OCI-LY3 (cell line): ENCODE data around the gene CAMKMT.

Experiments used
- H2AFZ ChIP-seq: fragments of 200-600, 300-600 bp; shearing (Covaris generic); 2 replicates; pipeline ENCODE4 v1.6.0; 2014; ENCODE audit warnings: antibody characterized with exemption, low read depth, low read length
- H3K27ac ChIP-seq: fragments of 200-600, 300-600 bp; sonication (generic); 2 replicates; pipeline ENCODE4 v1.5.1; 2014; ENCODE audit warnings: mild to moderate bottlenecking, low read length, moderate library complexity, mixed read lengths
- H3K27me3 ChIP-seq: fragments of 200-600, 300-600 bp; sonication (generic); 2 replicates; pipeline ENCODE4 v1.6.1; 2014; ENCODE audit warnings: low read depth, low read length, mixed read lengths
- H3K36me3 ChIP-seq: fragments of 200-600, 300-600 bp; sonication (generic); replicated peaks from 2 replicates; pipeline ENCODE3; 2014; ENCODE audit warnings: low read depth, low read length, mixed read lengths
- H3K4me1 ChIP-seq: fragments of 300-600, 200-600 bp; sonication (generic); 2 replicates; pipeline ENCODE4 v1.6.1; 2014; ENCODE audit warnings: low read length, mixed read lengths
- H3K4me2 ChIP-seq: fragments of 200-600, 300-600 bp; sonication (generic); 2 replicates; pipeline ENCODE4 v1.6.1; 2014; ENCODE audit warnings: low read length, mixed read lengths
- H3K4me3 ChIP-seq: fragments of 300-600, 200-600 bp; sonication (generic); 2 replicates; pipeline ENCODE4 v1.5.1; 2014; ENCODE audit warnings: antibody characterized with exemption, mild to moderate bottlenecking, low read length, moderate library complexity
- H3K79me2 ChIP-seq: fragments of 300-600, 200-600 bp; shearing (Covaris generic); 2 replicates; pipeline ENCODE4 v1.6.1; 2014; ENCODE audit warnings: mild to moderate bottlenecking, low read length, mixed read lengths
- H3K9ac ChIP-seq: fragments of 300-600, 200-600 bp; shearing (Covaris generic); 2 replicates; pipeline ENCODE4 v1.6.0; 2014; ENCODE audit warnings: mild to moderate bottlenecking, low read length, moderate library complexity
- H3K9me3 ChIP-seq: fragments of 200-600, 300-600 bp; shearing (Covaris generic); 2 replicates; pipeline ENCODE4 v1.6.1; 2014; ENCODE audit warnings: low read length, mixed read lengths; ENCODE audit not compliant: insufficient read depth
- H4K20me1 ChIP-seq: fragments of 200-600, 300-600 bp; sonication (generic); 2 replicates; pipeline ENCODE4 v1.6.1; 2016; ENCODE audit warnings: low read length, mixed read lengths; ENCODE audit not compliant: insufficient read depth
- CTCF ChIP-seq: fragments of 200-600, 300-600 bp; sonication (generic); IDR thresholded peaks from 2 replicates; pipeline ENCODE4 v1.5.1; 2014; ENCODE audit warnings: antibody characterized with exemption, low read length, low read depth
- EZH2phosphoT487 ChIP-seq: fragments of 200-600 bp; shearing (Covaris generic); IDR thresholded peaks from 2 replicates; pipeline ENCODE4 v1.6.1; 2018; ENCODE audit warnings: antibody characterized with exemption, mixed run types, low read depth

Gene CAMKMT

GRCh38 chr2:44448860-44449527 is 87.2 kb downstream of the CAMKMT start:
- no peak for TF ChIP-seq CTCF
- no peak for TF ChIP-seq EZH2phosphoT487
- no peaks in the 10 kb centered on the region for H3K36me3 ChIP-seq
- H3K4me2 ChIP-seq = no peak overlapping the region
- H3K27me3 ChIP-seq = no peaks in the 10 kb centered on the region
- H3K79me2 ChIP-seq = no peaks in the 10 kb centered on the region
- no peak overlapping the region for H2AFZ ChIP-seq
- H4K20me1 ChIP-seq = no peaks in the 10 kb centered on the region
- no peaks in the 10 kb centered on the region for H3K9me3 ChIP-seq
- H3K27ac ChIP-seq = no peak overlapping the region
- H3K4me1 ChIP-seq = peaks cover 8% of the 10 kb centered on the region; the same call in 1 of the 2 replicates
- H3K9ac ChIP-seq = no peak overlapping the region
- H3K4me3 ChIP-seq = no peak overlapping the region

- Histone ChIP-seq H4K20me1 (no peaks in the 10 kb centered on the region), H3K36me3 (no peaks in the 10 kb centered on the region), H3K27me3 (no peaks in the 10 kb centered on the region), H3K4me1 (peaks cover 8% of the 10 kb centered on the region; the same call in 1 of the 2 replicates), H3K27ac (no peak overlapping the region), H3K4me2 (no peak overlapping the region), H3K9me3 (no peaks in the 10 kb centered on the region), H3K4me3 (no peak overlapping the region), H3K79me2 (no peaks in the 10 kb centered on the region), H3K9ac (no peak overlapping the region), H2AFZ (no peak overlapping the region)
- no peak for TF ChIP-seq EZH2phosphoT487
- TF ChIP-seq CTCF = no peak
Observed at GRCh38 chr2:44450082-44450481, 88.3 kb downstream of the CAMKMT start.

GRCh38 chr2:44450806-44451205 is 89.1 kb downstream of the CAMKMT start:
- H3K4me1 ChIP-seq = peaks cover 8% of the 10 kb centered on the region; the same call in 1 of the 2 replicates
- no peak overlapping the region for H3K27ac ChIP-seq
- no peak overlapping the region for H2AFZ ChIP-seq
- no peaks in the 10 kb centered on the region for H3K9me3 ChIP-seq
- no peaks in the 10 kb centered on the region for H3K79me2 ChIP-seq
- no peaks in the 10 kb centered on the region for H4K20me1 ChIP-seq
- no peaks in the 10 kb centered on the region for H3K27me3 ChIP-seq
- H3K36me3 ChIP-seq = no peaks in the 10 kb centered on the region
- H3K4me3 ChIP-seq = no peak overlapping the region
- H3K9ac ChIP-seq = no peak overlapping the region
- TF ChIP-seq CTCF = no peak
- TF ChIP-seq EZH2phosphoT487 = no peak
- no peak overlapping the region for H3K4me2 ChIP-seq

- H3K4me3 ChIP-seq = no peak overlapping the region
- no peaks in the 10 kb centered on the region for H3K9me3 ChIP-seq
- no peak overlapping the region for H2AFZ ChIP-seq
- no peak overlapping the region for H3K4me2 ChIP-seq
- H3K9ac ChIP-seq = no peak overlapping the region
- no peaks in the 10 kb centered on the region for H3K36me3 ChIP-seq
- H3K27me3 ChIP-seq = no peaks in the 10 kb centered on the region
- H3K79me2 ChIP-seq = no peaks in the 10 kb centered on the region
- no peaks in the 10 kb centered on the region for H4K20me1 ChIP-seq
- no peak for TF ChIP-seq CTCF
- no peak for TF ChIP-seq EZH2phosphoT487
- peaks cover 8% of the 10 kb centered on the region; the same call in 1 of the 2 replicates for H3K4me1 ChIP-seq
- no peak overlapping the region for H3K27ac ChIP-seq
Observed at GRCh38 chr2:44452069-44452583, 90.4 kb downstream of the CAMKMT start.
